ENCODE measurements around the gene MAGED4.
"Not testable (repeated sequence)": the region's sequence is repeated elsewhere in the genome, so short reads cannot be mapped to it uniquely, and the experiment has no call there.

The MAGED4 gene

GRCh38 chrX:52184440-52185077, at the start of gene MAGED4:
MAGED4 (plus strand) TSS chrX:52184888; CDS start chrX:52185923, 1,035 bp downstream.
- not testable (repeated sequence) for DNase-seq (ENCODE audit: low read depth); H3K4me3 ChIP-seq (ENCODE audit: low read depth, low read length)

- no peak for DNase-seq (ENCODE audit: low read depth)
Observed at GRCh38 chrX:52138830-52139544, 45.7 kb upstream of the MAGED4 start.

GRCh38 chrX:52139545-52139895, 45.2 kb upstream of the MAGED4 start:
- DNase-seq (ENCODE audit: low read depth) = no peak
- no peak overlapping the region for H3K4me3 ChIP-seq (ENCODE audit: low read depth, low read length)

More at GRCh38 chrX:52138830-52139544, 45.7 kb upstream of the MAGED4 start:
- H3K4me3 ChIP-seq (ENCODE audit: low read depth, low read length) = no peak overlapping the region

GRCh38 chrX:52140020-52140419, 44.7 kb upstream of the MAGED4 start:
- H3K4me3 ChIP-seq (ENCODE audit: low read depth, low read length) = no peak overlapping the region
- DNase-seq (ENCODE audit: low read depth) = no peak

- not testable (repeated sequence) for DNase-seq (ENCODE audit: low read depth); H3K4me3 ChIP-seq (ENCODE audit: low read depth, low read length)
Observed at GRCh38 chrX:52150667-52151066, 34.0 kb upstream of the MAGED4 start.

- H3K4me3 ChIP-seq (ENCODE audit: low read depth, low read length); DNase-seq (ENCODE audit: low read depth): not testable (repeated sequence)
Observed at GRCh38 chrX:52160140-52160539, 24.5 kb upstream of the MAGED4 start.

- no peak for DNase-seq (ENCODE audit: low read depth)
- H3K4me3 ChIP-seq (ENCODE audit: low read depth, low read length) = no peak overlapping the region
Observed at GRCh38 chrX:52166840-52167239, 17.8 kb upstream of the MAGED4 start.

- DNase-seq (ENCODE audit: low read depth) = not testable (repeated sequence)
Observed at GRCh38 chrX:52171055-52171454, 13.6 kb upstream of the MAGED4 start.

GRCh38 chrX:52185078-52185453, 378 bp downstream of the MAGED4 start:
- not testable (repeated sequence) for DNase-seq (ENCODE audit: low read depth); H3K4me3 ChIP-seq (ENCODE audit: low read depth, low read length)

More at GRCh38 chrX:52171055-52171454, 13.6 kb upstream of the MAGED4 start:
- not testable (repeated sequence) for H3K4me3 ChIP-seq (ENCODE audit: low read depth, low read length)

GRCh38 chrX:52211405-52211804, 26.7 kb downstream of the MAGED4 start:
- H3K4me3 ChIP-seq (ENCODE audit: low read depth, low read length); DNase-seq (ENCODE audit: low read depth): not testable (repeated sequence)

- no peak for DNase-seq (ENCODE audit: low read depth)
- H3K4me3 ChIP-seq (ENCODE audit: low read depth, low read length) = no peak overlapping the region
Observed at GRCh38 chrX:52213276-52213675, 28.6 kb downstream of the MAGED4 start.

GRCh38 chrX:52216541-52216940, 31.9 kb downstream of the MAGED4 start:
- H3K4me3 ChIP-seq (ENCODE audit: low read depth, low read length) = no peak overlapping the region
- no peak for DNase-seq (ENCODE audit: low read depth)

- DNase-seq (ENCODE audit: low read depth) = no peak
- H3K4me3 ChIP-seq (ENCODE audit: low read depth, low read length) = no peak overlapping the region
Observed at GRCh38 chrX:52217494-52218160, 32.9 kb downstream of the MAGED4 start.

GRCh38 chrX:52220936-52221335, 36.2 kb downstream of the MAGED4 start:
- no peak for DNase-seq (ENCODE audit: low read depth)
- no peak overlapping the region for H3K4me3 ChIP-seq (ENCODE audit: low read depth, low read length)

All from skeletal muscle cell (primary cell).